ENCODE data around the gene WDR44. TPM values are rescaled to one million over a fixed set of nuclear protein-coding genes. Genes with fewer than 3 reads are reported as not detected.
"Not testable (repeated sequence)": the region's sequence is repeated elsewhere in the genome, so short reads cannot be mapped to it uniquely, and the experiment has no call there.

The WDR44 gene, protein sequence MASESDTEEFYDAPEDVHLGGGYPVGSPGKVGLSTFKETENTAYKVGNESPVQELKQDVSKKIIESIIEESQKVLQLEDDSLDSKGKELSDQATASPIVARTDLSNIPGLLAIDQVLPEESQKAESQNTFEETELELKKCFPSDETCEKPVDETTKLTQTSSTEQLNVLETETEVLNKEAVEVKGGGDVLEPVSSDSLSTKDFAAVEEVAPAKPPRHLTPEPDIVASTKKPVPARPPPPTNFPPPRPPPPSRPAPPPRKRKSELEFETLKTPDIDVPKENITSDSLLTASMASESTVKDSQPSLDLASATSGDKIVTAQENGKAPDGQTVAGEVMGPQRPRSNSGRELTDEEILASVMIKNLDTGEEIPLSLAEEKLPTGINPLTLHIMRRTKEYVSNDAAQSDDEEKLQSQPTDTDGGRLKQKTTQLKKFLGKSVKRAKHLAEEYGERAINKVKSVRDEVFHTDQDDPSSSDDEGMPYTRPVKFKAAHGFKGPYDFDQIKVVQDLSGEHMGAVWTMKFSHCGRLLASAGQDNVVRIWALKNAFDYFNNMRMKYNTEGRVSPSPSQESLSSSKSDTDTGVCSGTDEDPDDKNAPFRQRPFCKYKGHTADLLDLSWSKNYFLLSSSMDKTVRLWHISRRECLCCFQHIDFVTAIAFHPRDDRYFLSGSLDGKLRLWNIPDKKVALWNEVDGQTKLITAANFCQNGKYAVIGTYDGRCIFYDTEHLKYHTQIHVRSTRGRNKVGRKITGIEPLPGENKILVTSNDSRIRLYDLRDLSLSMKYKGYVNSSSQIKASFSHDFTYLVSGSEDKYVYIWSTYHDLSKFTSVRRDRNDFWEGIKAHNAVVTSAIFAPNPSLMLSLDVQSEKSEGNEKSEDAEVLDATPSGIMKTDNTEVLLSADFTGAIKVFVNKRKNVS
- 10 to 100 TPM in 8 of 9 donors, 1 to 10 TPM in 1; 10.0 to 25.9 (median 13.8) TPM for total RNA-seq
- polyA plus RNA-seq = 10 to 100 TPM in 1 of 3 donors, 1 to 10 TPM in 2; 2.2 to 16.9 (median 3.5) TPM
- long read RNA-seq, donor 1, full-length matches to known transcripts = 3 of 3 reads
- long read RNA-seq, donor 1, partial matches to known transcripts = 0 of 3 reads
- long read RNA-seq, donor 1, other reads (novel, unspliced or antisense) = 0 of 3 reads
- long read RNA-seq, donor 2 = 0 reads
- long read RNA-seq, donor 3, partial matches to known transcripts = 5 of 5 reads
- long read RNA-seq, donor 3, other reads (novel, unspliced or antisense) = 0 of 5 reads
- long read RNA-seq, donor 4, partial matches to known transcripts = 3 of 4 reads
- long read RNA-seq, donor 4, other reads (novel, unspliced or antisense) = 1 of 4 reads
- long read RNA-seq, donor 5, full-length matches to known transcripts = 13 of 23 reads
- long read RNA-seq, donor 5, partial matches to known transcripts = 5 of 23 reads
- long read RNA-seq, donor 5, other reads (novel, unspliced or antisense) = 5 of 23 reads
- long read RNA-seq, donor 6, full-length matches to known transcripts = 1 of 2 reads
- long read RNA-seq, donor 6, partial matches to known transcripts = 1 of 2 reads
- long read RNA-seq, donor 6, other reads (novel, unspliced or antisense) = 0 of 2 reads
- long read RNA-seq, donor 7 = 0 reads
- long read RNA-seq, donor 8, full-length matches to known transcripts = 2 of 2 reads
- long read RNA-seq, donor 8, partial matches to known transcripts = 0 of 2 reads
- long read RNA-seq, donor 8, other reads (novel, unspliced or antisense) = 0 of 2 reads
- long read RNA-seq, donor 9 = 0 reads
- long read RNA-seq, donor 10, full-length matches to known transcripts = 1 of 1 reads
- long read RNA-seq, donor 10, partial matches to known transcripts = 0 of 1 reads
- long read RNA-seq, donor 10, other reads (novel, unspliced or antisense) = 0 of 1 reads

DNA sequence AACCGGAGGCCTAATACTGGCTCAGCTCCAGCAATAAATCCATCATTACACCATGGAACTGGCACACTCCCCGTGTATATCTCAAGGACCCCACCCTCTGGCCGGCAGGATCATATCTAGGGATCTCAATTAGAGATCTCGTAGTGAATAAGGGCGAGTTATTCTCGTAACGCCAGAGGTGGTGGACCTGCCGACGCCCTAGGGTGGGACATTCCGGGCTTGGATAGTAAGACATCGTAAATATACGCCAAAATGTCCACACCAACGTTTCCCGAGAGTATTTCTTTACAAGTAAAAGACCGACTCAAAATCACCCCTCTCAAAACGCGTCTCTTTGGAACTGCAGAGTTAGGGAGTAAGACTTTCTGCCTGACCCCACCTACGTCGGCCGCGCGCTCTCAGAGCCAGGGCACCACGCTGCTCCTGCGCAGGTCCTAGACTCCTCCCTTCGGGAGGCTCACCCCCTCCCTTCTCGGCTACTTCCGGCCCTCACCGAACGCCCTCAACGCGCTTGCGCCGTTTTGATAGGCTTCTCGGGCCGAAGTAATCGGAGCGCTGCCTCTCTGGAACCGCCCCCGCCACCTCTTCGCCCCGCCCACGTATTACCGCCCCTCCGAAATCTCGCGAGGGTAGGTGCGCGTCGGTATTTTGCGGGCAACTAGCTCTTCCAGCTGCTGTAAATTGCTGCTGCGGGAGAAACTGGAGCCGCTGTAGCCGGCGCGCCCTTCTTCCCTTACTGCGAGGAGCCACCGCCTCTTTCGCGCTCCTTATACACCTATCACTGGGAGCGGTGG, at the start of gene WDR44:
Gene WDR44, plus strand, starts transcription at position 643 of the 794 bp plus-strand sequence. CDS start 398 bp downstream, outside the sequence.
- WGBS, 4 donors = 0 to 47% (median 15%) methylated on average over 2 to 60 of the region's 60 CpGs
- H3K4me3 ChIP-seq = peak within 1 kb of the TSS; percentile 42 to 64 (median 57)
- no peaks in the 10 kb centered on the region for H3K9me3 ChIP-seq (replicated peaks in 1 of 3)
- H3K4me1 ChIP-seq (replicated peaks in 1 of 2) = peaks cover 0 to 21% of the 10 kb centered on the region in 2 donors
- peak; percentile 93 to 97 (median 95) for DNase-seq
- TF ChIP-seq, protein P1, sequence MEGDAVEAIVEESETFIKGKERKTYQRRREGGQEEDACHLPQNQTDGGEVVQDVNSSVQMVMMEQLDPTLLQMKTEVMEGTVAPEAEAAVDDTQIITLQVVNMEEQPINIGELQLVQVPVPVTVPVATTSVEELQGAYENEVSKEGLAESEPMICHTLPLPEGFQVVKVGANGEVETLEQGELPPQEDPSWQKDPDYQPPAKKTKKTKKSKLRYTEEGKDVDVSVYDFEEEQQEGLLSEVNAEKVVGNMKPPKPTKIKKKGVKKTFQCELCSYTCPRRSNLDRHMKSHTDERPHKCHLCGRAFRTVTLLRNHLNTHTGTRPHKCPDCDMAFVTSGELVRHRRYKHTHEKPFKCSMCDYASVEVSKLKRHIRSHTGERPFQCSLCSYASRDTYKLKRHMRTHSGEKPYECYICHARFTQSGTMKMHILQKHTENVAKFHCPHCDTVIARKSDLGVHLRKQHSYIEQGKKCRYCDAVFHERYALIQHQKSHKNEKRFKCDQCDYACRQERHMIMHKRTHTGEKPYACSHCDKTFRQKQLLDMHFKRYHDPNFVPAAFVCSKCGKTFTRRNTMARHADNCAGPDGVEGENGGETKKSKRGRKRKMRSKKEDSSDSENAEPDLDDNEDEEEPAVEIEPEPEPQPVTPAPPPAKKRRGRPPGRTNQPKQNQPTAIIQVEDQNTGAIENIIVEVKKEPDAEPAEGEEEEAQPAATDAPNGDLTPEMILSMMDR (IDR thresholded peaks at IDR 0.05) = no peak
- peak; percentile 56 to 87 for TF ChIP-seq POLR2A (IDR thresholded peaks at IDR 0.05)
- intact Hi-C loops (cut with DNase I) = no loop called here
- peak within 1 kb of the TSS; percentile 79 to 94 (median 90) for H3K27ac ChIP-seq
- no peaks in the 10 kb centered on the region for H3K27me3 ChIP-seq
- H3K36me3 ChIP-seq (replicated peaks in 1 of 2) = no peaks in the 10 kb centered on the region

DNA sequence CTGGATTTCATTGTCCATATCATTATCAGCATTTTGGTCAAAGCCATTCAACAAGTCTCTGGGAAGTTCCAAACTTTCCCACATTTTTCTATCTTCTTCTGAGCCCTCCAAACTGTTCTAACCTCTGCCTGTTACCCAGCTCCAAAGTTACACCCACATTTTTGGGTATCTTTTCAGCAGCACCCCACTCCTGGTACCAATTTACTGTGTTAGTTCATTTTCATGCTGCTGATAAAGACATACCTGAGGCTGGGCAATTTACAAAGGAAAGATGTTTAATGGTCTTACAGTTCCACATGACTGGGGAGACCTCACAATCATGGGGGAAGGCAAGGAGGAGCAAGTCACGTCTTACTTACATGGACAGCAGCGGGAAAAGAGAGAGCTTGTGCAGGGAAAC, 40.1 kb upstream of the WDR44 start:
- DNase-seq; H3K4me3 ChIP-seq; intact Hi-C loops (cut with DNase I); H3K36me3 ChIP-seq (replicated peaks in 1 of 2); H3K27ac ChIP-seq; H3K4me1 ChIP-seq (replicated peaks in 1 of 2): not testable (repeated sequence)
- H3K27me3 ChIP-seq = peaks cover 23% of the 10 kb centered on the region
- 81 to 90% (median 87%) methylated on average over 2 of the region's 2 CpGs for WGBS, 4 donors
- H3K9me3 ChIP-seq (replicated peaks in 1 of 3) = peaks cover 0 to 13% (median 0%) of the 10 kb centered on the region in 3 donors

DNA sequence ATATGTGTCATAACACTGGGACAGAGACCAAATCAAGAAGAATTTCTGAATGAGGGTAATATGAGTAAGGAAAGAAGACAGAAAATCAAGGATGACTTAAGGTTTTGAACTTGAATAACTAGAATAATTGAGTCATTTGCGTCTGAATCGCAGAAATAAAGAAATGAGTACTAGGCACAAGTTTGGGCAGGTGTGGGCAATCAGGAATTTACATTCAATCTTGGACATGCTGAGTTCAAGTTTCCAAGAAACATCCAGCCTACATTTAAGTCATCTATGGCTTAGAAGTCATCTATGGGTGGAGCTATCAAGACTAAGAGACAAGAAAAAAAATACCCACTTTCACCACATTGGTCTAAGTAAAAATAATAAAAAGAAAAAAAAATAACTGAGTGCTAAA, 30.4 kb upstream of the WDR44 start:
- H3K27me3 ChIP-seq = peaks cover 3% of the 10 kb centered on the region
- no peaks in the 10 kb centered on the region for H3K4me1 ChIP-seq (replicated peaks in 1 of 2)
- TF ChIP-seq, protein P1 (IDR thresholded peaks at IDR 0.05) = no peak
- no peak for TF ChIP-seq POLR2A (IDR thresholded peaks at IDR 0.05)
- intact Hi-C loops (cut with DNase I) = no loop called here
- 47 to 75% (median 68%) methylated on average over 2 of the region's 2 CpGs for WGBS, 4 donors
- H3K4me3 ChIP-seq = no peak overlapping the region
- no peak for DNase-seq
- H3K36me3 ChIP-seq (replicated peaks in 1 of 2) = no peaks in the 10 kb centered on the region
- H3K27ac ChIP-seq = no peak overlapping the region
- H3K9me3 ChIP-seq (replicated peaks in 1 of 3) = no peaks in the 10 kb centered on the region

All from adrenal gland (tissue), 19 donors.